ENCODE measurements around the gene ADK.
A peak's percentile ranks its signal among the peaks of the same experiment; 100 is the strongest.
"Not testable (repeated sequence)": the region's sequence is repeated elsewhere in the genome, so short reads cannot be mapped to it uniquely, and the experiment has no call there.

Gene ADK

DNA sequence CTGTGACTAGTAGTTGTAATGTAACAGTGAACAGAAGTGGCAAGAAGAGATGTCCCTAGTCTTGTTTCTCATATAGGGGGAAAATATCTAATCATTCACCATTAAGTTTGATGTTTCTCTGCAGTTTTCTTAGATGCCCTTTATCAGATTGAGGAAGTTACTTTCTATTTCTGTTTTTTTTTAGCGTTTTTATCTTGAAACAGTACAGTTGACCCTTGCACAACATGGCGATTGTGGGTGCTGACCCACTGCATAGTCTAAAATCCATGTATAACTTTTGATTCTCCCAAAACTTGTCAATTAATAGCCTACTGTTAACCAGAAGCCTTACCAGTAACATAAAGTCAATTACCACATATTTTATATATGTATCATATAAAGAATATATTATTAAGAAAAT lies 192.0 kb downstream of the ADK start:
- Mint-ChIP-seq H3K27ac (no peak overlapping the region), H3K36me3 (ENCODE audit: low read depth) (peaks cover 43% of the 10 kb centered on the region), H3K4me3 (no peak overlapping the region), H3K9me3 (peaks cover 27% of the 10 kb centered on the region), H3K27me3 (ENCODE audit: low read depth, poor library complexity) (peaks cover 2% of the 10 kb centered on the region), H3K4me1 (no peaks in the 10 kb centered on the region)
- no peak for DNase-seq
- TF ChIP-seq, protein P1, sequence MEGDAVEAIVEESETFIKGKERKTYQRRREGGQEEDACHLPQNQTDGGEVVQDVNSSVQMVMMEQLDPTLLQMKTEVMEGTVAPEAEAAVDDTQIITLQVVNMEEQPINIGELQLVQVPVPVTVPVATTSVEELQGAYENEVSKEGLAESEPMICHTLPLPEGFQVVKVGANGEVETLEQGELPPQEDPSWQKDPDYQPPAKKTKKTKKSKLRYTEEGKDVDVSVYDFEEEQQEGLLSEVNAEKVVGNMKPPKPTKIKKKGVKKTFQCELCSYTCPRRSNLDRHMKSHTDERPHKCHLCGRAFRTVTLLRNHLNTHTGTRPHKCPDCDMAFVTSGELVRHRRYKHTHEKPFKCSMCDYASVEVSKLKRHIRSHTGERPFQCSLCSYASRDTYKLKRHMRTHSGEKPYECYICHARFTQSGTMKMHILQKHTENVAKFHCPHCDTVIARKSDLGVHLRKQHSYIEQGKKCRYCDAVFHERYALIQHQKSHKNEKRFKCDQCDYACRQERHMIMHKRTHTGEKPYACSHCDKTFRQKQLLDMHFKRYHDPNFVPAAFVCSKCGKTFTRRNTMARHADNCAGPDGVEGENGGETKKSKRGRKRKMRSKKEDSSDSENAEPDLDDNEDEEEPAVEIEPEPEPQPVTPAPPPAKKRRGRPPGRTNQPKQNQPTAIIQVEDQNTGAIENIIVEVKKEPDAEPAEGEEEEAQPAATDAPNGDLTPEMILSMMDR (IDR thresholded peaks at IDR 0.05): no peak

DNA sequence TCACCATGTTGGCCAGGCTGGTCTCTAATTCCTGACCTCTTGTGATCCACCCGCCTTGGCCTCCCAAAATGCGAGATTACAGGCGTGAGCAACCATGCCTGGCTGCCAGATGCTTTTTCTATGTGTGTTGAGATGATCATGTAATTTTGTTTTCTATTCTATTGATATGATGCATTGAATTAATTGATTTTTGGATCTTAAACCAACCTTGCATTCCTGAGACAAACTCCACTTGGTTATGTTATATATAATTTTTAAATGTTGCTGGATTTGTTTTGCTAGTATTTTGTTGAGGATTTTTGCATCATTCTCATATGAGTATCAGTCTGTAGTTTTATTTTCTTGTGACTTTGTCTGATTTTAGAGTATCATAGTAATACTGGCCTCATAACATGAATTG lies 192.8 kb downstream of the ADK start:
- Mint-ChIP-seq H3K27ac (no peak overlapping the region), H3K4me3 (no peak overlapping the region), H3K36me3 (ENCODE audit: low read depth) (peaks cover 48% of the 10 kb centered on the region), H3K27me3 (ENCODE audit: low read depth, poor library complexity) (peaks cover 2% of the 10 kb centered on the region), H3K9me3 (peaks cover 31% of the 10 kb centered on the region), H3K4me1 (no peaks in the 10 kb centered on the region)
- no peak for DNase-seq
- TF ChIP-seq, protein P1 (IDR thresholded peaks at IDR 0.05): no peak

DNA sequence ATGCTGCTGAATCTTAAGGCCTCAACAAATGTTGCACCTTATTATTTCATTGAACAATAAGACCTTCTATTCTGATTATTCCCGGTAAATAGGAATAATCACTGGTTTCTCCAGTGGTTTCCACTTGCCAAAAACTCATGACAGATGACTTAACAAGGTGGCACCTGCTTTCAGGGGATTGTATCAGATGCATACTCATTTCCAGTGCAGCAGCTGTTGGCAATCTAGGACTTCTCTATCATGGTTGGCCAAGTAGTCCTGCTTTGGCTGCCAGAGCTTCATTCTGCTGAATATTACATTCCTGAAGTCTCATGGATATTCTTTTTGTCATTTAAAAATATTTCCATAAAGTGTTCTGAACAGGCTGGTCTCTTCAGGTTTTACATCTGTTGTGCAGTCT lies 193.3 kb downstream of the ADK start:
- Mint-ChIP-seq H3K36me3 (ENCODE audit: low read depth) (peaks cover 51% of the 10 kb centered on the region), H3K27me3 (ENCODE audit: low read depth, poor library complexity) (peaks cover 2% of the 10 kb centered on the region), H3K9me3 (peaks cover 34% of the 10 kb centered on the region), H3K27ac (no peak overlapping the region), H3K4me3 (no peak overlapping the region), H3K4me1 (no peaks in the 10 kb centered on the region)
- TF ChIP-seq, protein P1 (IDR thresholded peaks at IDR 0.05): no peak
- no peak for DNase-seq

DNA sequence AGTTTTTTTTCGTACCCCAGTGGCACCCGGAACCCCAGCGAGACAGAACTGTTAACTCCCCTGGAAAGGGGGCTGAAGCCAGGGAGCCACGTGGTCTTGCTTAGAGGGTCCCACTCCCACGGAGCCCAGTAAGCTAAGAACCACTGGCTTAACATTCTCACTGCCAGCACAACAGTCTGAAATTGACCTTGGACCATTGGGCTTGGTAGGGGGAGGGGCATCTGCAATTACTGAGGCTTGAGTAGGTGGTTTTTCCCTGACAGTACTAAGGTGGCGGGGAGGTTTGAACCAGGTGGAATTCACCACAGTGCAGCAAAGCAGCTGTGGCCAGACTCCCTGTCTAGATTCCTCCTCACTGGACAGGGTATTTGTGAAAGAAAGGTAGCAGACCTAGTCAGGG lies 196.5 kb downstream of the ADK start:
- H3K27me3 Mint-ChIP-seq (ENCODE audit: low read depth, poor library complexity): peaks cover 2% of the 10 kb centered on the region

DNA sequence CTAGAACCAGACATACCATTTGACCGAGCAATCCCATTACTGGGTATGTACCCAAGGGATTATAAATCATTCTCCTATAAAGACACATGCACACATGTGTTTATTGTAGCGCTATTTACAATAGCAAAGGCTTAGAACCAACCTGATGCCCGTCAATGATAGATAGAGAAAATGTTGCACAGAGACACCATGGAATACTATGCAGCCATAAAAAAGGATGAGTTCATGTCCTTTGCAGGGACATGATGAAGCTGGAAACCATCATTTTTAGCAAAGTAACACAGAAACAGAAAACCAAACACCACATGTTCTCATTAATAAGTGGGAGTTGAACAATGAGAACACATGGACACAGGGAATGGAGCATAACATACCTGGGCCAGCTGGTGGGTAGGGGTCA lies 202.0 kb downstream of the ADK start:
- peaks cover 27% of the 10 kb centered on the region for H3K9me3 Mint-ChIP-seq
- H3K4me3 Mint-ChIP-seq; H3K27me3 Mint-ChIP-seq (ENCODE audit: low read depth, poor library complexity); H3K27ac Mint-ChIP-seq; DNase-seq; H3K4me1 Mint-ChIP-seq: not testable (repeated sequence)
- H3K36me3 Mint-ChIP-seq (ENCODE audit: low read depth): peaks cover 12% of the 10 kb centered on the region

More for the DNA sequence above, 196.5 kb downstream of the ADK start:
- no peaks in the 10 kb centered on the region for H3K4me1 Mint-ChIP-seq
- H3K27ac Mint-ChIP-seq: peak overlapping the region; percentile 64
- DNase-seq: no peak
- peaks cover 43% of the 10 kb centered on the region for H3K9me3 Mint-ChIP-seq
- TF ChIP-seq, protein P1 (IDR thresholded peaks at IDR 0.05): no peak
- no peak overlapping the region for H3K4me3 Mint-ChIP-seq
- H3K36me3 Mint-ChIP-seq (ENCODE audit: low read depth): peaks cover 49% of the 10 kb centered on the region

DNA sequence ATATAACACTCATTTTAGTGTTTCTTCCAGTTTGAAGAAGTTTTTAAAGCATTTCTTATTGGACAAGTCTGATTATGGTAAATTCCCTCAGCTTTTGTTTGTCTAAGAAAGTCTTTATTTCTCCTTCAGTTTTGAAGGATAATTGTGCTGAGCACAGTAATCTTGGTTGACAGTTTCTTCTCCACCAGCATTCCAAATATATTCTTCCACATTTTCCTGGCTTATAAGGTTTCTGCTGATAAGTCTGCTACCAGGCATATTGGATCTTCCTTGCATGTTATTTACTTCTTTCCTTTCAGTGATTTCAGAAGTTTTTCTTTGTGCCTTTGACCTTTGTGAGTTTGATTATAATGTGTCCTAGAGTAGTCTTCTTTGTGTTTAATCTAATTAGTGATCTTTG lies 210.7 kb downstream of the ADK start:
- Mint-ChIP-seq H3K27me3 (ENCODE audit: low read depth, poor library complexity) (no peaks in the 10 kb centered on the region), H3K4me3 (no peak overlapping the region)
- TF ChIP-seq, protein P1 (IDR thresholded peaks at IDR 0.05): no peak

More for the DNA sequence above, 210.7 kb downstream of the ADK start:
- H3K9me3 Mint-ChIP-seq: peaks cover 51% of the 10 kb centered on the region
- no peak overlapping the region for H3K27ac Mint-ChIP-seq
- peaks cover 8% of the 10 kb centered on the region for H3K4me1 Mint-ChIP-seq
- DNase-seq: no peak
- peaks cover 61% of the 10 kb centered on the region for H3K36me3 Mint-ChIP-seq (ENCODE audit: low read depth)

Measured in nephron progenitor cell (in vitro differentiated cells).